ENCODE results near the gene MMP25.

- TF ChIP-seq CTCF (IDR thresholded peaks at IDR 0.05; ENCODE audit: insufficient read depth, low read depth, low read length) (no peak), EZH2 (IDR thresholded peaks at IDR 0.05; ENCODE audit: insufficient read depth, low read length) (no peak)
Measured at GRCh38 chr16:3050487-3050886, 4.1 kb downstream of the MMP25 start.
